ENCODE measurements around the gene GRIN2C.

DNA sequence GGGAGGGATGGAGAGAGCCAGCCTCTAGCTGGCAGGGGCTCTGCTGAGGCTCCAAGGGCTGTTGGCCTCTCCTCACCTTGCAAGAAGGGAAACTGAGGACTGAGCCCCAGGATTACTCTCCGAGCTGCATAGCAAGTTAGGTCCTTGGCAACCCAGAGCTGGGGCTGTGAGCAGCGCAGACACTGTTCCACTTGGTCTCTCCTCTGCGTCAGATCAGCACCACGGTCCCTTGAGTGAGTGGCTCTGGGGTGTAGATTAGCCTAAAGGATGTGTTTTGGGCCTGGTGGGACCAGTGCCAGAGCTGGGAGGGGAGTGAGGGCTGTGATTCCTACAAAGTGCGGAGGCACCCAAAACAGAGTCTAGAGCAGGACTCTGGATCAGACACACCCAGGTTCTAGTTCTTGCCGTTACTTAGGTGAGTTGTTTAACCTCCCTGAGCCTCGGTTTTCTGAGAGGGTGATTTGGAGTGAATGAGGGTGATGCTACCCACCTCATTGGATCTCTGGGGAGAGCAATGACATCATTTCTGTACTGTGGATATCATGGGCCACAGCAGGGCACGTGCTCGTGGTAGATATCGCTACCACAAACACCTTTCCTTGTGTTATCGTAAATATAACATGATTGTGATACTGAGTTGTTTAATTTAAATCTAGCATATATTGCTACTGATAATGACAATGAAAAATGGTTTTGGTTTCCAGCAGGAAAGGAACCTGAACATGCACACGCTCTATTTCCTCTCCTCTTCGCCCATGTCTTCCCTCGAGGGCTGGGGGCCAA, 41.9 kb upstream of the GRIN2C start:
- TF ChIP-seq, protein P1, sequence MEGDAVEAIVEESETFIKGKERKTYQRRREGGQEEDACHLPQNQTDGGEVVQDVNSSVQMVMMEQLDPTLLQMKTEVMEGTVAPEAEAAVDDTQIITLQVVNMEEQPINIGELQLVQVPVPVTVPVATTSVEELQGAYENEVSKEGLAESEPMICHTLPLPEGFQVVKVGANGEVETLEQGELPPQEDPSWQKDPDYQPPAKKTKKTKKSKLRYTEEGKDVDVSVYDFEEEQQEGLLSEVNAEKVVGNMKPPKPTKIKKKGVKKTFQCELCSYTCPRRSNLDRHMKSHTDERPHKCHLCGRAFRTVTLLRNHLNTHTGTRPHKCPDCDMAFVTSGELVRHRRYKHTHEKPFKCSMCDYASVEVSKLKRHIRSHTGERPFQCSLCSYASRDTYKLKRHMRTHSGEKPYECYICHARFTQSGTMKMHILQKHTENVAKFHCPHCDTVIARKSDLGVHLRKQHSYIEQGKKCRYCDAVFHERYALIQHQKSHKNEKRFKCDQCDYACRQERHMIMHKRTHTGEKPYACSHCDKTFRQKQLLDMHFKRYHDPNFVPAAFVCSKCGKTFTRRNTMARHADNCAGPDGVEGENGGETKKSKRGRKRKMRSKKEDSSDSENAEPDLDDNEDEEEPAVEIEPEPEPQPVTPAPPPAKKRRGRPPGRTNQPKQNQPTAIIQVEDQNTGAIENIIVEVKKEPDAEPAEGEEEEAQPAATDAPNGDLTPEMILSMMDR (IDR thresholded peaks at IDR 0.05): no peak
- no peak for TF ChIP-seq POLR2A (IDR thresholded peaks at IDR 0.05; ENCODE audit: low read depth)
- no peak for TF ChIP-seq EP300 (IDR thresholded peaks at IDR 0.05)

All from esophagus muscularis mucosa (tissue), 4 donors.